Stimulated activated CD4-positive, alpha-beta T cell treated with anti-CD3 and anti-CD28 coated beads, Interleukin-12 subunit alpha, Interleukin-12 subunit beta, amount 100 ng/mL, for 48 hours (primary cell): ENCODE results near the gene GID8.

Source experiments
- DNase-seq, 3 donors: peaks; one replicate each; pipeline ENCODE4 v3.0.0-alpha.2; 2020; ENCODE audit warnings: low read depth in 2 of 3, low spot score in 1 of 3

GID8 gene

GRCh38 chr20:62941792-62942191 is 3.8 kb downstream of the GID8 start:
- DNase-seq: no peak

- no peak for DNase-seq
Observed at GRCh38 chr20:62942456-62942855, 4.5 kb downstream of the GID8 start.

GRCh38 chr20:62943396-62943795 is 5.4 kb downstream of the GID8 start:
- DNase-seq: no peak

GRCh38 chr20:62944184-62944583 is 6.2 kb downstream of the GID8 start:
- DNase-seq: no peak

- no peak for DNase-seq
Observed at GRCh38 chr20:62944746-62945145, 6.8 kb downstream of the GID8 start.

- DNase-seq: no peak
Observed at GRCh38 chr20:62945771-62946339, 7.9 kb downstream of the GID8 start.

GRCh38 chr20:62946918-62947317 is 9.0 kb downstream of the GID8 start:
- DNase-seq: no peak

- no peak for DNase-seq
Observed at GRCh38 chr20:62947532-62948300, 9.8 kb downstream of the GID8 start.

- DNase-seq: no peak
Observed at GRCh38 chr20:62949153-62949821, 11.3 kb downstream of the GID8 start.

GRCh38 chr20:62949962-62950361 is 12.0 kb downstream of the GID8 start:
- DNase-seq: no peak

- DNase-seq: no peak
Observed at GRCh38 chr20:62950741-62951140, 12.8 kb downstream of the GID8 start.

- DNase-seq: no peak
Observed at GRCh38 chr20:62951143-62951895, 13.4 kb downstream of the GID8 start.

- no peak for DNase-seq
Observed at GRCh38 chr20:62951896-62952372, 14.0 kb downstream of the GID8 start.

- peak in 1 of 3 donors; percentile 19 for DNase-seq
Observed at GRCh38 chr20:62952373-62952967, 14.5 kb downstream of the GID8 start, which contains the start of gene SLC17A9. TSS of gene SLC17A9 (plus strand) at chr20:62952709. CDS start at chr20:62952831, 122 bp downstream.

- no peak for DNase-seq
Observed at GRCh38 chr20:62952968-62953838, 15.3 kb downstream of the GID8 start.

GRCh38 chr20:62953839-62954703 is 16.1 kb downstream of the GID8 start:
- peak in 1 of 3 donors; percentile 18 for DNase-seq

GRCh38 chr20:62955519-62956386 is 17.8 kb downstream of the GID8 start:
- no peak for DNase-seq
